ENCODE results near the gene C20orf202.
"Not testable (repeated sequence)": the region's sequence is repeated elsewhere in the genome, so short reads cannot be mapped to it uniquely, and the experiment has no call there.

C20orf202 gene

GRCh38 chr20:1250282-1250681, 47.0 kb downstream of the C20orf202 start:
- not testable (repeated sequence) for DNase-seq

- no peak for DNase-seq
Observed at GRCh38 chr20:1252416-1252815, 49.2 kb downstream of the C20orf202 start.

- no peak for DNase-seq
Observed at GRCh38 chr20:1254254-1254653, 51.0 kb downstream of the C20orf202 start.

- DNase-seq = no peak
Observed at GRCh38 chr20:1255675-1256074, 52.4 kb downstream of the C20orf202 start.

Measured in NCI-H2081 (cell line).